Muscle layer of colon (tissue), 2 donors: ENCODE data around the gene PIK3R6.

Source experiments
- H3K27ac ChIP-seq: one replicate; pipeline ENCODE4 v1.7.0; 2013; ENCODE audit warnings: low read depth, mild to moderate bottlenecking, low read length, moderate library complexity
- H3K27me3 ChIP-seq, 2 donors: one replicate each; pipeline ENCODE4 v1.7.0; 2013; ENCODE audit warnings: low read length in 2 of 2, mild to moderate bottlenecking in 2 of 2; ENCODE audit not compliant: insufficient read depth in 2 of 2, control insufficient read depth in 1 of 2
- H3K36me3 ChIP-seq: one replicate; pipeline ENCODE4 v1.7.0; 2013; ENCODE audit warnings: mild to moderate bottlenecking, low read length; ENCODE audit not compliant: insufficient read depth
- H3K4me1 ChIP-seq: one replicate; pipeline ENCODE4 v1.7.0; 2013; ENCODE audit warnings: mild to moderate bottlenecking, low read length; ENCODE audit not compliant: insufficient read depth
- H3K4me3 ChIP-seq, 2 donors: one replicate each; pipeline ENCODE4 v1.7.0; 2013; ENCODE audit warnings: low read length in 2 of 2, low read depth in 1 of 2, mild to moderate bottlenecking in 1 of 2, moderate library complexity in 1 of 2
- H3K9ac ChIP-seq: one replicate; pipeline ENCODE4 v1.7.0; 2013; ENCODE audit warnings: low read length
- H3K9me3 ChIP-seq: one replicate; pipeline ENCODE4 v1.7.0; 2013; ENCODE audit warnings: mild to moderate bottlenecking, low read length
- donor health status: abdominal sarcoma.
- donor health status: Adenocarcinoma of cecum.

The PIK3R6 gene

DNA sequence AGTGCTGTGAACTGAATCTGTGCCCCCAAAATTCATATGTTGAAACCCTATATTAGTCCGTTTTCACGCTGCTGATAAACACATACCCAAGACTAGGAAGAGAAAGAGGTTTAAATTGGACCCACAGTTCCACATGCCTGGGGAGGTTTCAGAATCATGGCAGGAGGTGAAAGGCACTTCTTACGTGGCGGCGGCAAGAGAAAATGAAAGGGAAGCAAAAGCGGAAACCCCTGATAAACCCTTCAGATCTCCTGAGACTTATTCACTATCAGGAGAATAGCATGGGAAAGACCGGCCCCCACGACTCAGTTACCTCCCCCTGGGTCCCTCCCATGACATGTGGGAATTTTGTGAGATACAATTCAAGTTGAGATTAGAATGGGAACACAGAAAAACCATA, 105.5 kb downstream of the PIK3R6 start:
- H3K9me3 ChIP-seq, result no peaks in the 10 kb centered on the region
- H3K36me3 ChIP-seq, result no peaks in the 10 kb centered on the region
- no peak overlapping the region for H3K4me3 ChIP-seq
- no peaks in the 10 kb centered on the region for H3K4me1 ChIP-seq
- H3K27me3 ChIP-seq, result no peaks in the 10 kb centered on the region
- no peak overlapping the region for H3K27ac ChIP-seq
- no peak overlapping the region for H3K9ac ChIP-seq

DNA sequence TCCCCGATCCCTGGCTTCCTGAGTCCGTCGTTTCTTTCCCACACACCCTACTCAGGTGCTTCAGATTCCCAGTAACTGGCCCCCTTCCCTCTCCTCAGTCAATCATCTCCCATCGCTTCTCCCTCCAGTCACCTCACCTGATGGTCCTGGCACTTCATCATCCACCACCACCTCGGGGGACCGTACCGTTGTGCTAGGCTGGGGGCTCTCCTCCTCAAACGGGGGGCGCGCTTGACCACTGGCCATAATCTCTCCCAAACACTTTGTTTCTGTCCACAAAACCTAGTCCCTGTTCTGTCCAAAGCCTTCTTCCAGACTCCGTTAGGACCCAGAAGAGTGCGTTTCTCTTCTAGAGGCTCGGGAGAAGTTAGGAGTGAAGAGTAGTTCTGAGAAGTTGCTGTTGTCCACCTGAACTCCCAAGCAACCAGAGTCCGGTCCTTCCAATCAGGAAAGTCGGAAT, 109.3 kb downstream of the PIK3R6 start, which contains the start of gene SPDYE4:
SPDYE4 (minus strand) TSS at position 410 of the 460 bp plus-strand sequence; CDS start at position 246, 164 bp downstream.
- no peak within 1 kb of the TSS for H3K9ac ChIP-seq
- H3K4me3 ChIP-seq, result no peak within 1 kb of the TSS
- H3K27me3 ChIP-seq, result no peaks in the 10 kb centered on the region
- no peaks in the 10 kb centered on the region for H3K4me1 ChIP-seq
- no peak within 1 kb of the TSS for H3K27ac ChIP-seq
- H3K36me3 ChIP-seq, result no peaks in the 10 kb centered on the region
- H3K9me3 ChIP-seq, result no peaks in the 10 kb centered on the region

- no peaks in the 10 kb centered on the region for H3K9me3 ChIP-seq
- no peak overlapping the region for H3K4me3 ChIP-seq
- H3K9ac ChIP-seq, result no peak overlapping the region
Measured at GRCh38 chr17:8757189-8757588, 110.3 kb downstream of the PIK3R6 start.

GRCh38 chr17:8755590-8756255, 111.8 kb downstream of the PIK3R6 start:
- no peaks in the 10 kb centered on the region for H3K36me3 ChIP-seq
- no peak overlapping the region for H3K4me3 ChIP-seq
- no peak overlapping the region for H3K9ac ChIP-seq
- H3K27me3 ChIP-seq, result no peaks in the 10 kb centered on the region
- no peak overlapping the region for H3K27ac ChIP-seq
- no peaks in the 10 kb centered on the region for H3K9me3 ChIP-seq
- no peaks in the 10 kb centered on the region for H3K4me1 ChIP-seq

More at GRCh38 chr17:8757189-8757588, 110.3 kb downstream of the PIK3R6 start:
- Histone ChIP-seq H3K27me3 (no peaks in the 10 kb centered on the region), H3K36me3 (no peaks in the 10 kb centered on the region), H3K27ac (no peak overlapping the region), H3K4me1 (no peaks in the 10 kb centered on the region)

GRCh38 chr17:8754890-8755289, 112.6 kb downstream of the PIK3R6 start:
- Histone ChIP-seq H3K9me3 (no peaks in the 10 kb centered on the region), H3K4me3 (no peak overlapping the region), H3K27ac (no peak overlapping the region), H3K4me1 (no peaks in the 10 kb centered on the region), H3K27me3 (no peaks in the 10 kb centered on the region), H3K36me3 (no peaks in the 10 kb centered on the region), H3K9ac (no peak overlapping the region)

GRCh38 chr17:8753976-8754440, 113.5 kb downstream of the PIK3R6 start:
- no peak overlapping the region for H3K27ac ChIP-seq
- H3K27me3 ChIP-seq, result no peaks in the 10 kb centered on the region
- no peaks in the 10 kb centered on the region for H3K4me1 ChIP-seq
- no peak overlapping the region for H3K9ac ChIP-seq
- no peaks in the 10 kb centered on the region for H3K9me3 ChIP-seq
- no peak overlapping the region for H3K4me3 ChIP-seq
- no peaks in the 10 kb centered on the region for H3K36me3 ChIP-seq

GRCh38 chr17:8753136-8753975, 114.1 kb downstream of the PIK3R6 start:
- no peak overlapping the region for H3K9ac ChIP-seq
- H3K36me3 ChIP-seq, result no peaks in the 10 kb centered on the region
- no peaks in the 10 kb centered on the region for H3K9me3 ChIP-seq
- no peak overlapping the region for H3K27ac ChIP-seq
- no peaks in the 10 kb centered on the region for H3K4me1 ChIP-seq
- no peak overlapping the region for H3K4me3 ChIP-seq
- no peaks in the 10 kb centered on the region for H3K27me3 ChIP-seq
